GM18873 (cell line): ENCODE measurements around the gene PRKN.

Source experiments
- ATAC-seq: cut with Tn5 transposase; IDR thresholded peaks from one replicate; pipeline ENCODE4 v1.9.1; 2021; ENCODE audit warnings: mild to moderate bottlenecking, moderate library complexity, moderate number of reproducible peaks; ENCODE audit not compliant: unreplicated experiment, low FRiP score

The PRKN gene

DNA sequence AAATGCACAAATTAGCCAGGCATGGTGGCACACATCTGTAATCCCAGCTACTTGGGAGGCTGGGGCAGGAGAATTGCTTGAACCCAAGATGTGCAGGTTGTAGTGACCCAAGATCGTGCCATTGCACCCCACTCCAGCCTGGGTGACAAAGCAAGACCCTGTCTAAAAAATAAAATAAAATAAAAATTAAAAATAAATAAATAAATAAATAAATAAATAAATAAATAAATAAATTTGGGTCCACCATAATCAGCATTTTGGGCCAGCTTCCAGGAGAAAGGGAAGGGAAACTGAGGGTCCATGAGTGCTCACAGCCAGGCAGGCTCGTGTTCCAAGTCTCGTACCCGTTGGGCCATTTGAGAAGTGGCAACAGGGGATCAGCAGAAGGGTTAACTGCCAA is 1322.1 kb downstream of the PRKN start:
- no peak for ATAC-seq

DNA sequence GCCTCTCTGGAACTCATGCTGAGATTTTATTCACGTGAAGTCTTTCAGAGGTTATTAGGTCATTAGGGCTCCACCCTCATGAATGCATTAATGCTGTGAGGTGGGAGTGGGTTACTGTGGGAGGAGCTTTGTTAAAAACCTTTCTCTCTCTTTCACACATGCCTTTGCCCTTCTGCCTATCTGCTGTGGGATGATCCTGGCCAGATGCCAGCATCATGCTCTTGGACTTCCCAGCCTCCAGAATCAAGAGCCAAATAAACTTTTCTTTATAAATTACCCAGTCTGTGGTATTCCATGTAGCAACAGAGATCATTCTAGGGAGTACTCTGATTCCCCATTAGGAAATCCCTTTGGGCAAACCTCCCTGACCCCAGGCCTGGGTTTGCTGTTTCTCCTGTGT is 1323.8 kb downstream of the PRKN start:
- no peak for ATAC-seq

DNA sequence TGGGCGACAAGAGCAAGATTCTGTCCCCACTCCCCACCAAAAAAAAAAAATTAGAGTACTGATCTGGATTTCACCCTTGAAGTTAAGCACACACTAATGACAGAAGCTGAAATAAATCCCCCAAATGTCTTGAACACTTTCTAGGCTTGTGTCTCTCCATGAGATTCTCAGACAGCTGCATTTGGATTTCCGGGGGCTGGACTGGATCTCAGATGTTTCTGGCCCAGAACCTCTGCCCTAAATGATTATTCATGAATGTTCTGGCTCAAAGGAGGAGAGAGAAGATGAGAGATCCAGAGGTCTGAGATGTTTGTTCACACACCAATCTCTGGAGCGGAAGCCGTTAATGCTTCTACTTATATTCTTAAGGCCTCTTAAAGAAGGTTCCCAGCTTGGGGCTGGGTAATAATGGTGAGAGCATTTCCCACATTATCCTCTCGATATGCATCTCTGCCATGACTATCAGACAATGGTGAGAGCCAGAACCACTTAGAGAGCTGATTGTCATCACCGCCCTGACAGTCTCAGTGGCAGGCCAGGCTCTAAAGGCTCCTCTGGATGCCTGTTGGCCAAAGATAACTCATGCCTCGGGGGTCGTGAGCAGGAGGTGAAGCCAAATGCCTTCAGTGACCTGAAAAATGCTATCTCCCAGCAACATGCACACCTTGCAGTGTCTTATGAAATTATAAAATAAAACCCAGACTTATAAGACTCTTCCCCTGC is 1325.8 kb downstream of the PRKN start:
- ATAC-seq: no peak

GRCh38 chr6:161400671-161401070 is 1326.9 kb downstream of the PRKN start:
- no peak for ATAC-seq

DNA sequence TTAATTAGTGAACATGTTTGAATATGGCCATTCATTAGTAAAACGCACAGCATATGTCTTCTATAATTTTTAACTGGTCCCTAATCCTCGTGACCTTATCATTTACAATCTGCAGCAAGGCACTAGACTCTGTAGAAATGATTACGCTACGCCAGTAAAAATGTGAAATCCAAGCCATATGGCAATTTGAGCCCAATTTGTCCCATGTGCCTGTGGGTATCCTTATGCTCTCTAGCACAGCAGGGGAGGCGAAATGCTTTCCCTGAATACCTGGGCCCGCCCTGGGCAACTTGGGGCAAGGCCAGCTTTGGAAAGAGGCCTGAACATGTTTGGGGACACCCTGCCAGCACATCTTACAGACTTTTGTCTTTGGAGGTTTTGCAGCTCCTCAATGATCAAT is 1331.0 kb downstream of the PRKN start:
- ATAC-seq: no peak

GRCh38 chr6:161395716-161396231 is 1331.8 kb downstream of the PRKN start:
- ATAC-seq: no peak

DNA sequence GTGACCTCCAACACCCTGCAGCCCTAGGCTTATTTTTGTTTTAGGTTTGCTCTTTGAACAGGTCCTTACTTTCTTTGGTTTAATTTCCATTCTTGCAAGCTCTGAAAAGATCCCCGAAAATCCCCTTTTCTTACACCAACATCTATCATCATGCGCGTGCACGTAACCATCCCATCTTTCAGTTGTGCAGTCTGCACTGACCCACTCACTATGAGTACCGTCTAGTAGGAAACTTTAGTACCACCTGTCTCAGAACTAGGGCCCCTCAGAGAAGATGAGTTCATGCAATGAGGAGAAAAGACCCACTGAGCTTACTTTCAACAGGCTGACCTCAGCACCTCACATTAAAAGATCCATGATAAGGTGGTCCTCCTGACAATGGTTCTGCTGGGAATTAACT is 1333.1 kb downstream of the PRKN start:
- no peak for ATAC-seq

- peak; percentile 100 for ATAC-seq
Measured at GRCh38 chr6:161393839-161394364, 1333.7 kb downstream of the PRKN start.

DNA sequence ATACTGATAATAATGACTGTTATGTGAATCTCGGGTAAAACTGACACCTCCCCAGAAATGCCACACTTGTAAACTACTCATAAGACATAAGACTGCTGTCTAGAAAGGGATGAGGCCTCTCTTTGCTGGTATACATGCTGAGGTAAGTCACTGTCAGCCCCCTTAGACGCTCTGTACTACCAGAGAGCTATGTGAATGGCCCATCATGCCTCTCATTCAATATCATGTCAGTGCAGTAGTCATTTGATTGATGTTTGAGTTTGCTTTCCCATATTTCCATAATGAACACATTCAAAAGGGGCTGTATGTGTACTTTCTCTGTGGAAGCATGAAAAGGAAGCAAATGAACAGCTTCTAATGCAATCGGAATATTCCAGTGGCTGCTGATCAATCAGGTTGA is 1334.3 kb downstream of the PRKN start:
- ATAC-seq: no peak

DNA sequence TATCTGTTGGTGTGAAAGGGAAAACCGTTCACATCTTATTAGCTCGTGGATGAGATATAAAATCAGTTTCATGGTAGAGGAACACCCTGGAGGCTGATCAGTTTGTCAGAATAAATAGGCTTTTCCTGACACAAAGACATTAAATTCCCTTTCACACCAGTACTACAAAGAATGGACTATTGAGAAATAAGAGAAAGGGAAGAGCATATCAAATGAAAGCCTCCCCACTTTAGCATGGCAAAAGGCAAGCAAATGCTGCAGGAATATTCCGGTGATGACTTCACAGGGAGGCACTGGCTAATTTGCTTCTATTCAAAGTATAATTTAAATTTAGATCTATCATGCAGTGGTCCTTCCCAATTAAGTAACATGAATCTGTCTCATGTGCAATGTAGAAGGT is 1337.8 kb downstream of the PRKN start:
- no peak for ATAC-seq

DNA sequence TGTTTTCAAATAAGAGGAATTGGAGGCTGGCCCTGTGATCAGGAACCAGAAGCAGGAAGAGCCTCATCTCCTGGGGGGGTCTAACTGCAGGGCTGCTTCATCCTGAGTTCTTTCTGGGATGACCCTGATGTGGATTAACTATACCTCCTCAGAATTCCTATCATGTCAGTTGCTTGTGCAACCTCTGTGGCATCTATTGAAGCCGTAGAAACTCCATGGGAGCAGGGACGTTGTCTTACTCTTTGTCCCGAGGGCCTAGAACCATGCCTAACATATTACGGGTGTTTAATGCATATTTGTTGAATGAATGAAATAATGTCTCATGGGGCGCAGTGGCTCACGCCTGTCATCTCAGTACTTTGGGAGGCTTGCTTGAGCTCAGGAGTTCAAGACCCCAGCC is 1343.6 kb downstream of the PRKN start:
- no peak for ATAC-seq

GRCh38 chr6:161379834-161380582 is 1347.6 kb downstream of the PRKN start:
- no peak for ATAC-seq

GRCh38 chr6:161378115-161378514 is 1349.5 kb downstream of the PRKN start:
- no peak for ATAC-seq

GRCh38 chr6:161377116-161377515 is 1350.5 kb downstream of the PRKN start:
- no peak for ATAC-seq

DNA sequence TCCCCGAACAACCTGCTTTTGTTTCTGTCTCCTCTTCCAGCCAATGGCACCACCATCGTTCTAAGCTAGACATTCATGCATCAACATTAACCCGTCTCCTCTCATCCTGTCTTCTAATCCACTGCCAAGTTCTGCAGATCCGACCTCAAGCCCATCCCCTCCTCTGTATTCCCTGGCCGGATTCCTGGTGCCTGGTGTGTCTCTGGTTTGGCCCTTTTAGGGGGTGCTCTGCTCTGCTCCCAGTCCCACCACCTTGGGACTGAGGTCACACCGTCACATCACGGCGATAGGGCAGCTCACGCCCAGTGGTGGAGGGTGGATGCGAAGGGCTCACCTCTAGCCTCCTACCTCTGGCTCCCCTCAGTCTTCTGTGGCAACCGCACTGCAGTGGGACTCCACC is 1351.2 kb downstream of the PRKN start:
- ATAC-seq: no peak

GRCh38 chr6:161374971-161375873 is 1352.3 kb downstream of the PRKN start:
- no peak for ATAC-seq

- ATAC-seq: no peak
Measured at GRCh38 chr6:161373905-161374451, 1353.6 kb downstream of the PRKN start.

DNA sequence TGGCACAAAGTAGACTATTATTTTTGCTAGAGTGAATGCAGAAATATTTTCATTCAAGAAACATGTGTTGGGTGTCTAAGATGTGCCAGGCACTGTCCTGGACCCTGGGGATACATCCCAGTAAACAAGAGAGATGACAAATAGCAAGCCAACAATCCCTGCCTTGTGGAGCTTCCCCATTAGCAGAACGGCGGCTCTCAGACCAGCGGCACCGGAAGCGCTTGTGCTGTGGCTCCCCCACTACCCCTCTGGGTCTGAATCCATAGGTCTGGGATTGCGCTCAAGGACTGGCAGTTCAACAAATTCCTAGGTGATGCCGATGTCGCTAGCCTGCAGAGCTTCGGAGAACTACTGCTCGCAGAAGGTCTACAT is 1355.2 kb downstream of the PRKN start:
- no peak for ATAC-seq

DNA sequence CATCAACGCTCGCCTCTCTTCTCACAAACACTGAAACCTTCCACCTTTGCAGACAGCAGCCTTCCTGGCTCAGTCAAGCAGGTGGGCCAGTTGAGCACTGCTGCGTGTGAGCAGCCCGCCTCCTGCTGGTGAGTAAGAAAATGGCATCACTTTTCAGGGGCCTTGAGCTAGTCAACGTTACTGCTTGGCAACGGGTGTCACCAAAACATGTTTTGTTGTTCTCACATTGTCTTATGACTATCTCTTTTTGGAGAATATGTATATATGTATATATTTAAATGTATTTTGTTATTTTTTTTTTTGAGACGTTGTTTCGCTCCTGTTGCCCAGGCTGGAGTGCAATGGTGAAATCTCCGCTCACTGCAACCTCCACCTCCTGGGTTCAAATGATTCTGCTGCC is 1356.7 kb downstream of the PRKN start:
- peak; percentile 89 for ATAC-seq

DNA sequence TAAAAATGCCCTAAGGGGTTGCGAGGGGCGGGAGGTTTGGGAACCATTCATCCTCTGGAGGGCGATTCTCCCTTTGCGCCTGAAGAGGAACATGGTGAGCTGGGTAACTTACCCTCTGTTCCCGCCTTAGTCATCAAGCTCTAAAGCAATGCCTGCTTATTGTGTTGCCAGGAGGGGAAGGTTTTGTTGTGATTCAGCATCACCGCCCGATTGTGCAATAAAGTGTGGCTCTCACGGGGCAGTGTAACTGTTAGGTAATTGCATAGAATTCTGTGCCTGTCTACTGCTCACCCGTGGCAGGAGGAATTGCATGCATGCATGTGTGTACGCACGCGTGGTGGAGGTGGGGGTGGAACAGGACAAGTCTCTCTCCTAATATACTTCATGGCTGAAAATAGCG is 1358.2 kb downstream of the PRKN start:
- ATAC-seq: no peak
